ENCODE measurements around the gene BICC1.

Gene BICC1

DNA sequence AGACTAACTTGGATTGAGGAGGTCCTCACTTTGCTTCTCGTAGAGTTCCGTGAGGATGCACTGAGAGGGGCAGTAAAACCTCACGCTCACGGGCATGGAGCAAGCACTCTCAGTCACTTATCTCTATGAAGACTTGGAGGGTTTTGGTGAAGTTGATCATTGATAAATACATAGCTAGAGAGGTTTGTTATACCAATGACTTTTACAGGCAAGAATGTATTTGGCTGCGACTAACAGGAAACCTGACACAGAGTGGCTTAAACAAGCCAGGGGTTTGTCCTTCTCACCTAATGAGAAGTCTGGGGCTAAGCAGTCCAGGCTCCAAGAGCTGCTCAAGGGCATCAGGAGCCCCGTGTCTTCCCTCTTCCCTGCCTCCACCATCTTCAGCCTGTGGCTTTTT, 6.1 kb downstream of the BICC1 start:
- in situ Hi-C loops (cut with HindIII; ENCODE audit: low sequenced_read_pairs) = no loop called here
- H3K4me3 ChIP-seq (ENCODE audit: low read depth, low read length) = no peak overlapping the region
- DNase-seq (ENCODE audit: low read depth, low spot score) = peak; percentile 34
- TF ChIP-seq, protein P1, sequence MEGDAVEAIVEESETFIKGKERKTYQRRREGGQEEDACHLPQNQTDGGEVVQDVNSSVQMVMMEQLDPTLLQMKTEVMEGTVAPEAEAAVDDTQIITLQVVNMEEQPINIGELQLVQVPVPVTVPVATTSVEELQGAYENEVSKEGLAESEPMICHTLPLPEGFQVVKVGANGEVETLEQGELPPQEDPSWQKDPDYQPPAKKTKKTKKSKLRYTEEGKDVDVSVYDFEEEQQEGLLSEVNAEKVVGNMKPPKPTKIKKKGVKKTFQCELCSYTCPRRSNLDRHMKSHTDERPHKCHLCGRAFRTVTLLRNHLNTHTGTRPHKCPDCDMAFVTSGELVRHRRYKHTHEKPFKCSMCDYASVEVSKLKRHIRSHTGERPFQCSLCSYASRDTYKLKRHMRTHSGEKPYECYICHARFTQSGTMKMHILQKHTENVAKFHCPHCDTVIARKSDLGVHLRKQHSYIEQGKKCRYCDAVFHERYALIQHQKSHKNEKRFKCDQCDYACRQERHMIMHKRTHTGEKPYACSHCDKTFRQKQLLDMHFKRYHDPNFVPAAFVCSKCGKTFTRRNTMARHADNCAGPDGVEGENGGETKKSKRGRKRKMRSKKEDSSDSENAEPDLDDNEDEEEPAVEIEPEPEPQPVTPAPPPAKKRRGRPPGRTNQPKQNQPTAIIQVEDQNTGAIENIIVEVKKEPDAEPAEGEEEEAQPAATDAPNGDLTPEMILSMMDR (IDR thresholded peaks at IDR 0.05; ENCODE audit: low read depth, low read length) = no peak

DNA sequence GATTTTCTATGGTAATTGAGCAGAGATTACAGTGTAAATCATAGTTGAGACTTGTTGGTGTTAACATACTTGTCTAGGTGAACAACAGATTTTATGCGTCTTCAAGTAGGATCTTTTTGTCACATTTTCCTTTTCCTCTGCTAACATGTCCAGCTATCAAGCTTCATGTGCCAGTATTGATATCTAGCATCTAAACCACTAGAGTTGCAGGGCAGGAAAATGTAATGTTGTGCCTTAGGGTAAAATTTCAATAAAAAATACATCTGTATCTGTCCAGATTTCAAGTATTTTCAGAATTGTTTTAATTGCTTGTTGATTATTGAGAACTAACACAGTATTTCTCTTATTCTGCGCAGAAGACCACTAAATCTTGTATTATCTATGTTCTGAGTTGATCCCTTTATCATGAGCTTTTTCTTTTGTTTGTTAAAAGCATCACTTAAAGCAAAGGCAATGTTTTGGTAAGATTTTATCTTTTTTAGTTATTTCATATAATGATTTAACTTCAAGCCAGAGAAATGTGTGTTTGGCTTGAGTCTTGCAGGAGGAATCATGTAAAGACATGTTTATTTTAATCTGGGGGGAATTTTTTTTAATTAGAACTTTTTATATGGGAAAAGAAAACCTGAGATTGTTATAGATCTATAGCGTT, 16.5 kb downstream of the BICC1 start:
- TF ChIP-seq, protein P1 (IDR thresholded peaks at IDR 0.05; ENCODE audit: low read depth, low read length) = no peak
- H3K4me3 ChIP-seq (ENCODE audit: low read depth, low read length) = no peak overlapping the region
- DNase-seq (ENCODE audit: low read depth, low spot score) = no peak
- in situ Hi-C loops (cut with HindIII; ENCODE audit: low sequenced_read_pairs) = no loop called here

DNA sequence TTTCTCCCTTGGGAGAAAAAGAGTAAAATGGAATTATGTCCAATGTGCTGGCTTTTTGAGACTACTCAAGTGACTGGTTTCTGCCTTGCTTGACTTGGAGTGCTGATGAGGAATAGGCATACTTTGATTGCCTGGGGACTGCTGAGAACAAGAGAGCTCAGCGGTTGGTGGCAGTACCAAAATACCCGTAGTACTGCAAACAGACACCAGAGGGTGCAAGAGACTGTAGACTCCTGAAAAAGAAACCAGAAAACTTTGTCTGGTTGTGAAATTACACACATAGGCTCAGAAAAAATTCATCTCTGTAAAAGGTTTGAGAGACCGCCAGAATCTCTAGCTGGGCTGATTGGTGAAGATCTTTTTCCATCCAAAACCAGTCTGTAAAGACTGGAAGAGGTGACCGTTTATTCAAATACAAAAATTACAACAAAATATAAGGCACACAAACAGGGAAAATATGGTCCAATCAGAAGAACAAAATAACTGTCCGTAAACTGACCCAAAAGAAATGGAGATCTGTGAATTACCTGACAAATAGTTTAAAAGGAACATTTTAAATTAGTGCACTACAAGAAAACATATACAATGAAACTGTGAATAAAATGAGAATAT, 18.5 kb downstream of the BICC1 start:
- TF ChIP-seq, protein P1 (IDR thresholded peaks at IDR 0.05; ENCODE audit: low read depth, low read length) = peak; percentile 87
- in situ Hi-C loops (cut with HindIII; ENCODE audit: low sequenced_read_pairs) = no loop called here
- peak; percentile 84 for DNase-seq (ENCODE audit: low read depth, low spot score)
- no peak overlapping the region for H3K4me3 ChIP-seq (ENCODE audit: low read depth, low read length)

- H3K4me3 ChIP-seq (ENCODE audit: low read depth, low read length) = no peak overlapping the region
- in situ Hi-C loops (cut with HindIII; ENCODE audit: low sequenced_read_pairs) = no loop called here
- TF ChIP-seq, protein P1 (IDR thresholded peaks at IDR 0.05; ENCODE audit: low read depth, low read length) = no peak
- no peak for DNase-seq (ENCODE audit: low read depth, low spot score)
These were observed 22.6 kb downstream of the BICC1 start for GRCh38 chr10:58535311-58535710.

DNA sequence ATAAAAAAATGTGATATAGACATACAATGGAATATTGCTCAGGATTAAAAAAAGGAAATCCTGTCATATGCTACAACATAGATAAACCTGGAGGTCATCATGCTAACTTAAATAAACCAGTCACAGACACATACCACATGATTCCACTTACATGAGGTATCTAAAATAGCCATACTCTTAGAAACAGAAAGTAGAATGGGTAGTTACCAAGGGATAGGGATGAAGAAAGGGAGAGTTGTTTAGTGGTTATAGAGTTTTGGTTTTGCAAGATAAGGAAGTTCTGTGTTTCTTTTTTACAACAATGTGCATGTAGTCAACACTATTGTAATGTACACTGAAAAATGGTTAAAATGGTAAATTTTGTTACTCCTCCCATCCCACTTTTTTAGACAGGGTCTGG, 30.5 kb downstream of the BICC1 start:
- in situ Hi-C loops (cut with HindIII; ENCODE audit: low sequenced_read_pairs) = no loop called here
- no peak for DNase-seq (ENCODE audit: low read depth, low spot score)
- no peak overlapping the region for H3K4me3 ChIP-seq (ENCODE audit: low read depth, low read length)

DNA sequence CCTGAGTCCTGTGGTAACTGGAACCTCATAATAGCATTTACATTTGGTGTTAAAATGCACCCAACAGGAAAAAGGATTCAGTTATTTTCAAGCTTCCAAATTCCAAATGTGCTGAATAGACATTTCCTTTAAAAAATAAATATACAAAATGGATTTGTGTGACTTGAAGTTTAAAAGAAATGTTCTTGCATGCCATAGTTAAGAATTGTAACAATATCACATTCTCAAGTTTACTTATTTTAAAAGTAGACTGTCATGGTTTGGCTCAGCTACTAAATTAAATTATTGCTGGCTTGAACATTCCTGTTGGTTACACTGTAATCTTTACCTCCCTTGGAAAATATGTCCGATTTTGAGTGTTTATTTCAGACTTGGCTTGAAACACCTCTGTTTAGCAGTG, 31.5 kb downstream of the BICC1 start:
- TF ChIP-seq, protein P1 (IDR thresholded peaks at IDR 0.05; ENCODE audit: low read depth, low read length) = no peak
- DNase-seq (ENCODE audit: low read depth, low spot score) = peak; percentile 19
- in situ Hi-C loops (cut with HindIII; ENCODE audit: low sequenced_read_pairs) = no loop called here
- no peak overlapping the region for H3K4me3 ChIP-seq (ENCODE audit: low read depth, low read length)

More for the DNA sequence above, 30.5 kb downstream of the BICC1 start:
- TF ChIP-seq, protein P1 (IDR thresholded peaks at IDR 0.05; ENCODE audit: low read depth, low read length) = no peak

All from astrocyte of the spinal cord (primary cell).